HTERT RPE-1 (cell line): ENCODE results near the gene ITPR1.

Experiments used
- in situ Hi-C: fragments of 300-500 bp; cut with MboI; formaldehyde crosslinking; loops from 4 replicates; pipeline ENCODE4 v1.14.3; 2020; ENCODE audit warnings: low sequenced_read_pairs

The ITPR1 gene

GRCh38 chr3:4508048-4508981, 15.2 kb downstream of the ITPR1 start:
- in situ Hi-C loops = no loop called here

- in situ Hi-C loops = no loop called here
Measured at GRCh38 chr3:4509043-4509442, 15.9 kb downstream of the ITPR1 start.

- in situ Hi-C loops = no loop called here
Measured at GRCh38 chr3:4509983-4510755, 17.0 kb downstream of the ITPR1 start.

GRCh38 chr3:4511491-4512262, 18.5 kb downstream of the ITPR1 start:
- in situ Hi-C loops = no loop called here

GRCh38 chr3:4512895-4513616, 19.9 kb downstream of the ITPR1 start:
- in situ Hi-C loops = no loop called here

- in situ Hi-C loops = no loop called here
Measured at GRCh38 chr3:4514321-4514720, 21.2 kb downstream of the ITPR1 start.

GRCh38 chr3:4514916-4515315, 21.8 kb downstream of the ITPR1 start:
- in situ Hi-C loops = no loop called here

GRCh38 chr3:4515916-4516579, 22.9 kb downstream of the ITPR1 start:
- in situ Hi-C loops = no loop called here

GRCh38 chr3:4517093-4517492, 23.9 kb downstream of the ITPR1 start:
- in situ Hi-C loops = no loop called here

- in situ Hi-C loops = no loop called here
Measured at GRCh38 chr3:4517643-4518311, 24.6 kb downstream of the ITPR1 start.

GRCh38 chr3:4520033-4520816, 27.1 kb downstream of the ITPR1 start:
- in situ Hi-C loops = no loop called here

GRCh38 chr3:4522947-4523346, 29.8 kb downstream of the ITPR1 start:
- in situ Hi-C loops = no loop called here

GRCh38 chr3:4523710-4524698, 30.9 kb downstream of the ITPR1 start:
- in situ Hi-C loops = no loop called here

- in situ Hi-C loops = no loop called here
Measured at GRCh38 chr3:4525560-4526223, 32.5 kb downstream of the ITPR1 start.

- in situ Hi-C loops = no loop called here
Measured at GRCh38 chr3:4528320-4528719, 35.2 kb downstream of the ITPR1 start.

GRCh38 chr3:4528819-4529600, 35.9 kb downstream of the ITPR1 start:
- in situ Hi-C loops = no loop called here
